Measurements from ENCODE around the gene FOXK1.

FOXK1 gene

GRCh38 chr7:4775848-4776623, 93.9 kb downstream of the FOXK1 start:
- Mint-ChIP-seq H3K36me3 (ENCODE audit: low read depth) (peaks cover 57% of the 10 kb centered on the region), H3K27me3 (no peaks in the 10 kb centered on the region), H3K27ac (peak overlapping the region; percentile 99), H3K4me1 (ENCODE audit: low read depth) (peaks cover 41% of the 10 kb centered on the region), H3K4me3 (peak overlapping the region; percentile 99), H3K9me3 (no peaks in the 10 kb centered on the region)
- no peak for DNase-seq

DNA sequence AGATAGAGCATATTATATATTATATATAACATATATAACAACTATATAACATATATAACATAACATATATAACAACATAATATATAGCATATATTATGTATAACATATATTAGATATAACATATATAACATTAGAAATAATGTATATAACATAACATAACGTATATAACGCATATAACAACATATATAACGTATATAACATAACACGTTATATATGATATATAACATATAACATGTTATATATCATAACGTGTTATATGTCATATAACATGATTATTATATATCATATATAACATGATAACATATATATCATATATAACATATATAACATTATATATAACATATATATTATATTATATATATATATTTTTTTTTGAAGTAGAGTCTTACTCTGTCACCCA, 97.0 kb downstream of the FOXK1 start:
- Mint-ChIP-seq H3K9me3 (no peaks in the 10 kb centered on the region), H3K27me3 (no peaks in the 10 kb centered on the region), H3K27ac (no peak overlapping the region), H3K4me1 (ENCODE audit: low read depth) (peaks cover 36% of the 10 kb centered on the region), H3K36me3 (ENCODE audit: low read depth) (peaks cover 62% of the 10 kb centered on the region), H3K4me3 (no peak overlapping the region)
- DNase-seq = no peak

DNA sequence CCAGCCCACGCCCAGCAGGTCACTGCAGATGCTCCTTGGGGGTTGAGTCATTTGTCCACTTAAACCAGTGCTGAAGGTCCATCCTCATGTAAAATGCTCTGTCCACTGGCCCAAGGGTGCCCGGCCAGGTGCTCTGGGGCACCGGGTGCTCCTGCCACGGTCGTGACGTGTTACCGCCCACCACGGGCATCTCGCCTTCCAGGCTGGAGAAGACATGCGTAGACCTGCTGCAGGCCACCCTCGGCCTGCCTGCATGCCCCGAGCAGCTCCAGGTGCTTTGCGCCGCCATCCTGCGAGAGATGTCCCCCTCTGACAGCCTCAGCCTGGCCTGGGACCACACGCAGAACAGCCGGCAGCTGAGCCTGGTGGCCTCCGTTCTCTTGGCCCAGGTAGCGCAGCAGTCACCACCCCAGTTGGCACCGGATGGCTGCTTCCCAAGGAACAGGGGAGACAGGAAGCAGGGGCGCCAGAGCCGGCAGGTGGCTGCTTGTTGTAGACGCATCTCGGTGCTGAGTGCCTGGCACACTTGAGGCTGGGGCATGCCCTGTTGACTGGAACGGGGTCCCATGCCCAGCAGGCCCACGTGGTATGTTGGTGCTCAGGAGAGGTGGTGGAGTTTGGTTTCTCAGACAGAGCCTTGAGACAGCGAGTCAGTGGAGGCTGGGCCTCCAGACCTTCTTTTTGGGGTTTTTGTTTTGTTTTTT, 99.4 kb downstream of the FOXK1 start:
- no peak for DNase-seq
- no peaks in the 10 kb centered on the region for H3K27me3 Mint-ChIP-seq
- peaks cover 65% of the 10 kb centered on the region for H3K36me3 Mint-ChIP-seq (ENCODE audit: low read depth)
- H3K4me1 Mint-ChIP-seq (ENCODE audit: low read depth) = peaks cover 19% of the 10 kb centered on the region
- H3K27ac Mint-ChIP-seq = no peak overlapping the region
- H3K4me3 Mint-ChIP-seq = no peak overlapping the region
- H3K9me3 Mint-ChIP-seq = no peaks in the 10 kb centered on the region

- Mint-ChIP-seq H3K4me1 (ENCODE audit: low read depth) (peaks cover 11% of the 10 kb centered on the region), H3K9me3 (no peaks in the 10 kb centered on the region), H3K36me3 (ENCODE audit: low read depth) (peaks cover 66% of the 10 kb centered on the region), H3K4me3 (no peak overlapping the region), H3K27ac (no peak overlapping the region), H3K27me3 (no peaks in the 10 kb centered on the region)
- no peak for DNase-seq
Measured at GRCh38 chr7:4782333-4783291, 100.5 kb downstream of the FOXK1 start.

DNA sequence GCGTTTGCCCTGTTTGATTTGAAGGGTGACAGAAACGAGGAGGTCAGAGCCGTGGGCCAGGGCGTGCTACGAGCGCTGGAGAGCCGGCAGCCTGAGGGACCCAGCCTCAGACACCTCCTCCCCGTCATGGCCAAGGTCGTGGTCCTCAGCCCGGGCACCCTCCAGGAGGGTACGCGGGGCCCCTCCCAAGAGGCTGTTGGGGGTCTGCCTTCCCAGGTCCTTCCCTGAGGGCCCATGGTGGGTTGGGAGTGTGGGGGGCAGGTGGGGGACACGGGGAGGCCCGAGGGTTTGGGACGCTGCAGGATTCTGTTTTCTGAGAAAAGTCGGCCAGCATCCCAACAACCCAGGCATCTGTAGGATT, 101.2 kb downstream of the FOXK1 start:
- H3K36me3 Mint-ChIP-seq (ENCODE audit: low read depth) = peaks cover 65% of the 10 kb centered on the region
- H3K4me3 Mint-ChIP-seq = no peak overlapping the region
- no peak for DNase-seq
- no peak overlapping the region for H3K27ac Mint-ChIP-seq
- H3K27me3 Mint-ChIP-seq = no peaks in the 10 kb centered on the region
- H3K9me3 Mint-ChIP-seq = no peaks in the 10 kb centered on the region
- H3K4me1 Mint-ChIP-seq (ENCODE audit: low read depth) = peaks cover 4% of the 10 kb centered on the region

GRCh38 chr7:4783762-4784351, 101.8 kb downstream of the FOXK1 start:
- H3K4me1 Mint-ChIP-seq (ENCODE audit: low read depth) = peaks cover 2% of the 10 kb centered on the region
- H3K36me3 Mint-ChIP-seq (ENCODE audit: low read depth) = peaks cover 69% of the 10 kb centered on the region
- no peaks in the 10 kb centered on the region for H3K27me3 Mint-ChIP-seq
- DNase-seq = no peak
- H3K9me3 Mint-ChIP-seq = no peaks in the 10 kb centered on the region
- no peak overlapping the region for H3K4me3 Mint-ChIP-seq
- no peak overlapping the region for H3K27ac Mint-ChIP-seq

GRCh38 chr7:4784799-4785198, 102.7 kb downstream of the FOXK1 start:
- H3K4me1 Mint-ChIP-seq (ENCODE audit: low read depth) = peaks cover 2% of the 10 kb centered on the region
- no peaks in the 10 kb centered on the region for H3K9me3 Mint-ChIP-seq
- no peaks in the 10 kb centered on the region for H3K27me3 Mint-ChIP-seq
- no peak for DNase-seq
- H3K4me3 Mint-ChIP-seq = no peak overlapping the region
- H3K27ac Mint-ChIP-seq = no peak overlapping the region
- peaks cover 73% of the 10 kb centered on the region for H3K36me3 Mint-ChIP-seq (ENCODE audit: low read depth)

DNA sequence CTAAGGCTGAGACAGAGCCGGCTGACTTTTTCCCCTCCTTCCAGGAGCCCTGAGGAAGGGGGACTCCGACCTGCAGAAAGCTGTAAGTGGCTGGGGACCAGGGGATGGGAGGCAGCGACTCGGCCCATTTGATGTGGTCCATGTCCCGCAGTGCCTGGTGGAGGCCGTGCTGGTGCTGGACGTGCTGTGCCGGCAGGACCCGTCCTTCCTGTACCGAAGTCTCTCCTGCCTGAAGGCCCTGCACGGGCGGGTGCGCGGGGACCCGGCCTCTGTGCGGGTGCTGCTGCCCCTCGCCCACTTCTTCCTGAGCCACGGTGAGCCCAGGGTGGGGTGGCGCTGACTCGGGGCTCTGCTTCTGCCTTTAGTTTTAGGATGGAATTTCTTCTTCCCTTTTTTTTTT, 103.3 kb downstream of the FOXK1 start:
- Mint-ChIP-seq H3K4me3 (no peak overlapping the region), H3K27me3 (no peaks in the 10 kb centered on the region), H3K27ac (no peak overlapping the region), H3K36me3 (ENCODE audit: low read depth) (peaks cover 72% of the 10 kb centered on the region), H3K9me3 (no peaks in the 10 kb centered on the region), H3K4me1 (ENCODE audit: low read depth) (peaks cover 2% of the 10 kb centered on the region)
- DNase-seq = no peak

GRCh38 chr7:4786015-4786414, 103.9 kb downstream of the FOXK1 start:
- no peak overlapping the region for H3K4me3 Mint-ChIP-seq

DNA sequence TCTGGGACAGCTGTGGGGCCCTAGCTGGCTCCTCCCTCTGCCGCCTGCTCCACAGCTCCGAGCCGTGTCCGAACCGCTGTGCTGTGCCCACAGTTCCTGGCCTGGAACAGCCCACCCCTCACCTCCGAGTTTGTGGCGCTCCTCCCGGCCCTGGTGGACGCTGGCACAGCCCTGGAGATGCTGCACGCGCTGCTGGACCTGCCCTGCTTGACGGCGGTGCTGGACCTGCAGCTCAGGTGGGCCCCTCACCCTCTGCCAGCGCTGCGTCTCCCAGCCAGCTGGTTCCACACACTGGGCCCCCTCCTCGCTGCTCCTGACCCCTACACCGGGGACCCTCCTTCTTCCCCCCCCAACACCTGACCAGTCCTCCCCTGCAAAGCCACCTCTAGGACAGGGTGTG, 105.4 kb downstream of the FOXK1 start:
- no peak overlapping the region for H3K4me3 Mint-ChIP-seq
- H3K4me1 Mint-ChIP-seq (ENCODE audit: low read depth) = peaks cover 4% of the 10 kb centered on the region
- H3K36me3 Mint-ChIP-seq (ENCODE audit: low read depth) = peaks cover 65% of the 10 kb centered on the region
- no peak overlapping the region for H3K27ac Mint-ChIP-seq
- H3K27me3 Mint-ChIP-seq = no peaks in the 10 kb centered on the region
- H3K9me3 Mint-ChIP-seq = no peaks in the 10 kb centered on the region
- no peak for DNase-seq

More at GRCh38 chr7:4786015-4786414, 103.9 kb downstream of the FOXK1 start:
- no peaks in the 10 kb centered on the region for H3K4me1 Mint-ChIP-seq (ENCODE audit: low read depth)
- no peak overlapping the region for H3K27ac Mint-ChIP-seq
- no peak for DNase-seq
- H3K9me3 Mint-ChIP-seq = no peaks in the 10 kb centered on the region
- H3K27me3 Mint-ChIP-seq = no peaks in the 10 kb centered on the region
- peaks cover 72% of the 10 kb centered on the region for H3K36me3 Mint-ChIP-seq (ENCODE audit: low read depth)

DNA sequence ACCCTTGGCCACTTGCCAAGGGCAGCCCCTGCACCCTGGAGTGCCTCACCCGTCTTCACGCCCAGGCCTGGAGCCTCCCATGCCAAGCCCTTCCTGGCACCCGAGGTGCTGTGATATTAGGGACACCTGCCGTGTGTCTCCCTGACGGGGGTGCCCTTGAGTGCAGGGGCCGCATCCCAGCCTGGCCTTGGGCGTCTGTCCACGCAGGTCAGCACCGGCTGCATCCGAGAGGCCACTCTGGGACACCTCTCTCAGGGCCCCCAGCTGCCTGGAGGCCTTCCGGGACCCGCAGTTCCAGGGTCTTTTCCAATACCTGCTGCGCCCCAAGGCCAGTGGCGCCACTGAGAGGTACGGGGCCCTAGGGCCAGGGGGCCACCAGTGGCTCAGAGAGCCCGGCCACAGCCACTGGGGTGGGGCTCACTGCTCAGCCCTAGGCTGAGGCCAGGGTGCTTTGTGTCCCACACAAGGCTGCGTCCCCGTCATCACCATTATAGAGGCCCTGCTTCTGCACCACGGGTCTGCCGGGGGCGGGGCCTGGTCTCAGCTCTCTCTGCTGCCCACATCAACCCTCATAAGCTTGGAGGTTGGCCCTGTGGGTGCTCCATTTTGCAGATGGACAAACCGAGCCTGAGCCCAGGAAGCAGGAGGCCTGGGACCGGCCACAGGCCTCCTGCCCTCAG, 106.0 kb downstream of the FOXK1 start:
- Mint-ChIP-seq H3K36me3 (ENCODE audit: low read depth) (peaks cover 64% of the 10 kb centered on the region), H3K27ac (no peak overlapping the region), H3K27me3 (no peaks in the 10 kb centered on the region), H3K4me3 (no peak overlapping the region), H3K9me3 (no peaks in the 10 kb centered on the region), H3K4me1 (ENCODE audit: low read depth) (peaks cover 4% of the 10 kb centered on the region)
- no peak for DNase-seq

DNA sequence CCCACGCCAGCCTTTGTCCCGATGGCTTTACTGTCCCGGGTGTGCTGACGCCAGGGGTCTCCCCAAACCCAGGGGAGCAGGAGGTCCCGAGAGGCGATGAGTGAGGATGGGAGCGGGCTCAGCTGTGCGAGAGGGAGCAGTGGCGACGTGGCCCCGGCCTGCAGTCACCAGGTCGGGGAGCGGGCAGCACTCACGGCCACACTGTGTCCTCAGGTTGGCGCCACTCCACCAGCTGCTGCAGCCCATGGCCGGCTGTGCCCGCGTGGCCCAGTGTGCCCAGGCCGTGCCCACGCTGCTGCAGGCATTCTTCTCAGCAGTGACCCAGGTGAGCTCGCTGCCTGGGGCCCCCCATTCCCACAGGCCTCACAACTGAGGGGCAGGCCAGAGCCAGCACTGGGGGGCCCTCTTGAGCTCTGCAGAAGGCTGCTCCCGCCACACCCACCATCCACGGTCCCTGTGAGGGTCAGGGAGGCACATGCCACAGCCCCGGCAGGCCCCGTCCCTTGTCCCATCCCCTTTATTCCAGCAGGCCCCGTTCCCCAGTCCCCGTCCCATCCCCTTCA, 106.6 kb downstream of the FOXK1 start:
- DNase-seq = no peak
- Mint-ChIP-seq H3K4me1 (ENCODE audit: low read depth) (peaks cover 5% of the 10 kb centered on the region), H3K9me3 (no peaks in the 10 kb centered on the region), H3K27me3 (no peaks in the 10 kb centered on the region), H3K27ac (no peak overlapping the region), H3K4me3 (no peak overlapping the region), H3K36me3 (ENCODE audit: low read depth) (peaks cover 61% of the 10 kb centered on the region)

DNA sequence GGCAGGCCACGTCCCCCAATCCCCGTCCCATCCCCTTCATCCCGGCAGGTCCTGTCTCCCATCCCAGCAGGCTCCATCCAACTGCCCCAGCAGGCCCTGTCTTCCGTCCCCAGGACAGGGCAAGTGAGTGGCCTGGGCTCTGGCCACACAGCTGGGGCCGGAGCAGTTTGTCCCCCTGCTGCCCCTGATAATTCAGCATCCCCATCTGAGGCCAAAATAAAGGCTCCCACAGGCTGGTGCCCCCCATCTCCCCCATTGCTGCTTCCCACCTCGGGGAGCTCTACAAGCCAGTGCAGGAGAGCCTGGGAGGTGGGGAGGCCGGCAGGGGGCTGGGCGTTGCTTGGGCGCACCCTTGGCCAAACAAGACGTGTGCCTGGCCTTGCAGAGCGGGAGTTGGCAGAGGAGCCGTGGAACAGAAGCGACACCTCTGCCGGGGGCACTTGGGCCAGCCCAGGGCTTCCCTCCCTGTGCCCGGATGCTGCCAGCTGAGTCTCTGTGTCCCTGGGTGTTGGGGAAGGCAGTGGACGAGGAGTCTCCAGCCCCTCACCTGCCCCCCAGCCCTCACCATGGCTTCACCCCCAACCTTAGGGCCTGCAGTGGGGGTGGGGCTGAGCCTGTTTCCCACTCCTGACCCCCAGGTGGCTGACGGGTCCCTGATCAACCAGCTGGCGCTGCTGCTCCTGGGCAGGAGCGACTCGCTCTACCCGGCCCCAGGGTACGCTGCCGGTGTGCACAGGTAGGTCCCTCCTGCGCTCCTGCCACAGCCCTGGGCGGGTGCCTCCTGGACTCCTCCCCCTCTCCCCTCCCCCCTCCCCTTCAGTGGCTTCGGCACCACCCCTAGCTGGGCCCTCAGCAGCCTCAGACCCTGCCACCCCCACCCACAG, 107.3 kb downstream of the FOXK1 start:
- DNase-seq = no peak
- Mint-ChIP-seq H3K4me1 (ENCODE audit: low read depth) (peaks cover 5% of the 10 kb centered on the region), H3K4me3 (no peak overlapping the region), H3K27ac (no peak overlapping the region), H3K36me3 (ENCODE audit: low read depth) (peaks cover 63% of the 10 kb centered on the region), H3K9me3 (no peaks in the 10 kb centered on the region), H3K27me3 (no peaks in the 10 kb centered on the region)
